Measurements from ENCODE around the gene IGSF8. TPM values are rescaled to one million over a fixed set of nuclear protein-coding genes. Genes with fewer than 3 reads are reported as not detected.
A peak's percentile ranks its signal among the peaks of the same experiment; 100 is the strongest.

The IGSF8 gene
- total RNA-seq, 1 experiment from 2014 or later = 56.2 TPM

DNA sequence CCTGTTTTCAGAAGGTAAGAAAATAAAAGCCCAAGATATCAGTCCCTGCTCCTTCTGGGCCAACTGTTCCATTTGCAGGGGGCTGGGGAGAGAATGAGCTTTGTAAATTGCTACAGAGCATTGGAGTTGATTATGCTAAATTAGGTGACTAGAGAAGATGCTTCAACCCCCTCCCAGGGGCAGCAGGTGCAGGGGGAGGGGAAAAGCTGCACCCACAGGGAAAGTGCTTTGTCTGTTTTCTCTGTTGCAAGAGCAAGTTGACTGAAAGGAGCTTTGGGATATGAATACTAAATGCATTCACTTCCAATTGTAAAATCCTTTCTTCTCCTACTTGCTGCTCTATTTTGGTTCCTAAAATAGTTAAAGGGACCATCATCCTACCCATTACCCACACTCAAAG, 50.1 kb downstream of the IGSF8 start:
- H4K91ac ChIP-seq (ENCODE audit: insufficient read length, low read depth, low read length) = no peak overlapping the region
- no peak overlapping the region for H3K23ac ChIP-seq (ENCODE audit: insufficient read length, low read depth, low read length)
- H2BK20ac ChIP-seq (ENCODE audit: low read depth, low read length, poor library complexity, severe bottlenecking) = no peak overlapping the region
- H3K4ac ChIP-seq (ENCODE audit: low read depth, low read length) = no peak overlapping the region
- H3K56ac ChIP-seq (ENCODE audit: insufficient read length, low read depth, low read length) = no peak overlapping the region
- H2AK5ac ChIP-seq (ENCODE audit: insufficient read length, low read length) = no peak overlapping the region
- no peak overlapping the region for H2AFZ ChIP-seq (ENCODE audit: low read length)
- H3K27ac ChIP-seq (ENCODE audit: insufficient read length, low read depth, low read length) = no peak overlapping the region
- Mint-ChIP-seq H3K27ac (no peak overlapping the region), H3K36me3 (ENCODE audit: insufficient read depth in 1 of 3, low read depth in 3 of 3) (no peaks in the 10 kb centered on the region), H3K9me3 (no peaks in the 10 kb centered on the region), H3K4me3 (peak overlapping the region in 1 of 2 experiments; percentile 46; a peak in 3 of 5 replicates), H3K4me1 (peaks cover 28 to 35% of the 10 kb centered on the region in 2 experiments), H3K27me3 (ENCODE audit: low read depth) (peaks cover 21% of the 10 kb centered on the region)
- H3K79me1 ChIP-seq (ENCODE audit: insufficient read depth, low read depth, low read length, poor library complexity, severe bottlenecking) = no peaks in the 10 kb centered on the region
- H3K14ac ChIP-seq (ENCODE audit: insufficient read depth, low read length) = no peak overlapping the region
- no peak overlapping the region for H3T11ph ChIP-seq (ENCODE audit: low read length)
- no peak overlapping the region for H4K5ac ChIP-seq (ENCODE audit: insufficient read length, low read depth, low read length)
- no peak for DNase-seq
- H2BK5ac ChIP-seq (ENCODE audit: insufficient read length, low read length) = no peak overlapping the region
- no peak overlapping the region for H2BK15ac ChIP-seq (ENCODE audit: low read depth, low read length)
- no peak overlapping the region for H2BK120ac ChIP-seq (ENCODE audit: low read depth, low read length, poor library complexity, severe bottlenecking)
- H4K8ac ChIP-seq (replicated peaks; ENCODE audit: insufficient read length, low read depth, low read length) = no peak overlapping the region
- H2BK12ac ChIP-seq (ENCODE audit: insufficient read length, low read depth, low read length) = no peak overlapping the region
- H3K4me1 ChIP-seq (ENCODE audit: insufficient read depth, low read length) = peaks cover 6% of the 10 kb centered on the region; the same call in 1 of the 2 replicates
- no peaks in the 10 kb centered on the region for H3K23me2 ChIP-seq (ENCODE audit: insufficient read length, low read depth, low read length, poor library complexity, severe bottlenecking)
- H3K27me3 ChIP-seq (ENCODE audit: insufficient read depth, low read length) = no peaks in the 10 kb centered on the region
- no peak overlapping the region for H3K4me2 ChIP-seq (ENCODE audit: insufficient read depth, insufficient read length, low read length)
- TF ChIP-seq CTCF (conservative IDR thresholded peaks at IDR 0.05) = no peak
- no peaks in the 10 kb centered on the region for H3K9me3 ChIP-seq (ENCODE audit: control insufficient read depth, low read depth, low read length)
- no peaks in the 10 kb centered on the region for H3K79me2 ChIP-seq (ENCODE audit: insufficient read depth, low read length)
- H3K18ac ChIP-seq (ENCODE audit: insufficient read length, low read depth, low read length) = no peak overlapping the region
- no peaks in the 10 kb centered on the region for H4K20me1 ChIP-seq (ENCODE audit: control insufficient read depth, insufficient read depth, insufficient read length)
- H3K9ac ChIP-seq (ENCODE audit: extremely low read depth, insufficient read length, low read length) = no peak overlapping the region

Data from H9 (cell line).